CD14-positive monocyte (primary cell): ENCODE results near the gene CRIM1. TPM values are rescaled to one million over a fixed set of nuclear protein-coding genes. Genes with fewer than 3 reads are reported as not detected.

Experiments
- DNase-seq, 3 donors: peaks; one replicate each; pipeline ENCODE4 v3.0.0-alpha.2; 2011 to 2022
- H2AFZ ChIP-seq: 2 replicates; pipeline ENCODE4 v1.6.0; 2012; ENCODE audit warnings: mild to moderate bottlenecking, low read depth, low read length, inconsistent platforms; ENCODE audit not compliant: insufficient read depth, poor library complexity, severe bottlenecking
- H3K27ac ChIP-seq, 2 donors: 1 replicate in 1 of 2; 2 replicates in 1 of 2; pipeline ENCODE4 v1.5.1; 2012 to 2013; ENCODE audit warnings: low read length in 2 of 2, control low read depth in 1 of 2, inconsistent platforms in 1 of 2, low read depth in 1 of 2, mild to moderate bottlenecking in 1 of 2
- H3K27me3 ChIP-seq, 2 donors: one replicate each; pipeline versions ENCODE4 v1.6.0 to v1.6.1; 2011 to 2013; ENCODE audit warnings: low read length in 2 of 2; ENCODE audit not compliant: control insufficient read depth in 2 of 2, insufficient read depth in 2 of 2
- H3K36me3 ChIP-seq, 2 donors: replicated peaks in 1 of 2; 1 replicate in 1 of 2; 2 replicates in 1 of 2; pipeline versions ENCODE4 v1.5.1 to v1.6.1; 2012 to 2013; ENCODE audit warnings: low read length in 2 of 2, control low read depth in 1 of 2, inconsistent platforms in 1 of 2, mild to moderate bottlenecking in 1 of 2; ENCODE audit not compliant: insufficient read depth in 2 of 2, control insufficient read depth in 1 of 2
- H3K4me1 ChIP-seq, 2 donors: 1 replicate in 1 of 2; 2 replicates in 1 of 2; pipeline versions ENCODE4 v1.5.1 to v1.6.1; 2012 to 2013; ENCODE audit warnings: low read length in 2 of 2, control low read depth in 1 of 2, inconsistent platforms in 1 of 2, mild to moderate bottlenecking in 1 of 2, moderate library complexity in 1 of 2; ENCODE audit not compliant: insufficient read depth in 2 of 2, control insufficient read depth in 1 of 2
- H3K4me2 ChIP-seq: replicated peaks from 2 replicates; pipeline ENCODE3; 2012; ENCODE audit warnings: low read length, moderate library complexity, mild to moderate bottlenecking; ENCODE audit not compliant: poor library complexity, severe bottlenecking; ENCODE audit errors: extremely low read depth
- H3K4me3 ChIP-seq, 3 experiments: fragments of 200-600 bp in 1 of 3; sonication (generic) in 1 of 3; replicated peaks in 1 of 3; 1 replicate in 2 of 3; 2 replicates in 1 of 3; pipeline ENCODE4 v1.5.1; 2011 to 2013; ENCODE audit warnings: low read length in 3 of 3, mild to moderate bottlenecking in 3 of 3, control low read depth in 2 of 3, low read depth in 2 of 3, inconsistent platforms in 1 of 3, moderate library complexity in 1 of 3
- H3K79me2 ChIP-seq: 2 replicates; pipeline ENCODE4 v1.6.0; 2012; ENCODE audit warnings: mild to moderate bottlenecking, control low read depth, inconsistent platforms, low read length, moderate library complexity; ENCODE audit not compliant: insufficient read depth
- H3K9ac ChIP-seq: 2 replicates; pipeline ENCODE4 v1.6.0; 2017; ENCODE audit warnings: low read length, mild to moderate bottlenecking; ENCODE audit not compliant: insufficient read depth, poor library complexity, severe bottlenecking
- H3K9me3 ChIP-seq, 2 donors: replicated peaks in 1 of 2; 1 replicate in 1 of 2; 2 replicates in 1 of 2; pipeline versions ENCODE4 v1.5.1 to v1.6.1; 2012 to 2013; ENCODE audit warnings: low read length in 2 of 2, control low read depth in 1 of 2; ENCODE audit not compliant: control insufficient read depth in 1 of 2, insufficient read depth in 1 of 2
- H4K20me1 ChIP-seq: 2 replicates; pipeline ENCODE4 v1.6.0; 2012; ENCODE audit warnings: mild to moderate bottlenecking, low read length, control low read depth, moderate library complexity; ENCODE audit not compliant: insufficient read depth
- H3K27ac Mint-ChIP-seq, 7 donors: one replicate each; pipeline ENCODE4 v1.8.0; 2020; ENCODE audit warnings: mild to moderate bottlenecking in 7 of 7, mixed read lengths in 7 of 7, moderate library complexity in 6 of 7, inconsistent platforms in 2 of 7
- H3K27me3 Mint-ChIP-seq, 3 donors: one replicate each; pipeline ENCODE4 v1.8.0; 2021 to 2022; ENCODE audit warnings: low read depth in 3 of 3, mild to moderate bottlenecking in 3 of 3, mixed read lengths in 3 of 3, moderate library complexity in 3 of 3, inconsistent platforms in 1 of 3
- H3K36me3 Mint-ChIP-seq, 2 donors: one replicate each; pipeline ENCODE4 v1.8.0; 2020; ENCODE audit warnings: mixed read lengths in 2 of 2, inconsistent platforms in 1 of 2, mild to moderate bottlenecking in 1 of 2
- H3K4me1 Mint-ChIP-seq: one replicate; pipeline ENCODE4 v1.8.0; 2020; ENCODE audit warnings: mild to moderate bottlenecking, mixed read lengths
- H3K4me3 Mint-ChIP-seq, 2 donors: one replicate each; pipeline ENCODE4 v1.8.0; 2020; ENCODE audit warnings: mild to moderate bottlenecking in 2 of 2, mixed read lengths in 2 of 2, moderate library complexity in 1 of 2
- H3K9me3 Mint-ChIP-seq, 7 donors: one replicate each; pipeline ENCODE4 v1.8.0; 2020 to 2022; ENCODE audit warnings: mixed read lengths in 7 of 7, mild to moderate bottlenecking in 6 of 7, moderate library complexity in 6 of 7, inconsistent platforms in 2 of 7
- CTCF ChIP-seq: fragments of 200-600 bp; IDR thresholded peaks from one replicate; pipeline ENCODE4 v1.8.0; 2022; ENCODE audit warnings: antibody characterized with exemption, mild to moderate bottlenecking
- WGBS: methylation state at CpG from one replicate; pipeline ENCODE4 v1.1.5; 2013; ENCODE audit warnings: missing lambda C conversion rate; ENCODE audit not compliant: insufficient coverage; 5-methylcytosine and 5-hydroxymethylcytosine counted together
- intact Hi-C, 2 donors: fragments of 100-400 bp; cut with micrococcal nuclease; formaldehyde crosslinking; loops; one replicate each; pipeline versions ENCODE4 v1.15.0 to v1.15.1; 2023
- polyA plus RNA-seq, 3 donors: library from polyadenylated mRNA; depleted of rRNA in 1 of 3; unstranded in 2 of 3; stranded (reverse) in 1 of 3; fragments of 300-500 nt in 2 of 3; fragments of >200 nt in 1 of 3; fragmentation: Illumina TruSeq in 2 of 3; gene quantifications; 1 replicate in 2 of 3; 2 replicates in 1 of 3; pipeline ENCODE4 v1.2.3, GENCODE V29; 2012 to 2021

The CRIM1 gene
- polyA plus RNA-seq, 3 donors: 0.08 to 0.27 TPM; not detected in 1

DNA sequence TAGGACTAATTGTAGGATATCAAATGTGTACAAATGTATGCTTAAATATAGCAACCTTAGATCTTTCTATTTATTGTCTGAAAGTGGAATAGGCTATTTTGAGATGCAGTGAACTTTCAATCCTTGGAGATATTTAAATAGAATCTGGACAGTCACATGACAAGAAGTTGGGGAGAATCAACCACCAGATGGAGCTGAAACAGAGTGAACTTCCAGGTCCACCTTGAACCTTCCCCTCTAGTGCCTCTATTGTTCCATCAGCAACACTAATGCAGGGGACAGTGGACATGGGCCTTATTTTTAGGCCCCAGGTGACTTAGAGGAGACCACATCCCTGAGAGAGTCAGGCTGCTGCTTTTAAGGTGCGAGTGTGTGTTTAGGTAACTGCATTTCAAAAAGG lies 37.0 kb upstream of the CRIM1 start:
- no CpG with 5 or more reads among the region's 1 CpG for WGBS
- no peak for TF ChIP-seq CTCF
- H2AFZ ChIP-seq: no peak overlapping the region

DNA sequence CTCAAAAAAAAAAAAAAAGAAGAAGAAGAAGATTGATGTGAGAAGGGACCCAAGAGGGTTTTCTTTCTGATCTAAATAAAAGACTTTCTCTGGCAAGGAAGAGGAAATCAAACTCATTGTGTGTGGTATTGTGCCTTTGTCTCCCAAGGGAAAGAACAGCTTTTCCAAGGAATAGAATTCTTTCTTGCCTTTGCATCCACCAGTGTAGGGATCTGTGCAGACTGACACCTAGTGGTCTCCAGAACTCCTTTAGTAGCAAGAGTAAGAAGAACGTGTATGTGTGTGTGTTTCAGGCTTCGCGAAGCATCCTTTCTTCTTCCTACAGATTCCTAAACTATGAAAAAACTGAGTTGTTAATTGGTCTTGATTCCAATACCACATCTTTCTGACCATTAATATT lies 33.5 kb upstream of the CRIM1 start:
- no peaks in the 10 kb centered on the region for H3K79me2 ChIP-seq
- Mint-ChIP-seq H3K4me3 (no peak overlapping the region), H3K9me3 (peaks cover 0 to 3% (median 0%) of the 10 kb centered on the region in 7 donors), H3K4me1 (no peaks in the 10 kb centered on the region), H3K27me3 (peaks cover 2 to 9% (median 5%) of the 10 kb centered on the region in 3 donors), H3K27ac (no peak overlapping the region), H3K36me3 (no peaks in the 10 kb centered on the region)
- intact Hi-C loops: no loop called here
- no peaks in the 10 kb centered on the region for H3K4me1 ChIP-seq
- no peak for TF ChIP-seq CTCF
- no peaks in the 10 kb centered on the region for H4K20me1 ChIP-seq
- H3K36me3 ChIP-seq: no peaks in the 10 kb centered on the region
- no peak overlapping the region for H3K4me3 ChIP-seq
- H3K9ac ChIP-seq: no peak overlapping the region
- H3K27ac ChIP-seq: no peak overlapping the region
- no CpG with 5 or more reads among the region's 3 CpGs for WGBS
- no peak overlapping the region for H3K4me2 ChIP-seq
- no peaks in the 10 kb centered on the region for H3K9me3 ChIP-seq
- DNase-seq: no peak
- H3K27me3 ChIP-seq: no peaks in the 10 kb centered on the region
- H2AFZ ChIP-seq: no peak overlapping the region

More for the DNA sequence above, 37.0 kb upstream of the CRIM1 start:
- Mint-ChIP-seq H3K36me3 (no peaks in the 10 kb centered on the region), H3K4me1 (no peaks in the 10 kb centered on the region), H3K9me3 (peaks cover 2 to 10% (median 3%) of the 10 kb centered on the region in 7 donors), H3K4me3 (no peak overlapping the region), H3K27me3 (peaks cover 0 to 5% (median 4%) of the 10 kb centered on the region in 3 donors), H3K27ac (no peak overlapping the region)
- no peak overlapping the region for H3K9ac ChIP-seq
- H3K4me2 ChIP-seq: no peak overlapping the region
- H3K9me3 ChIP-seq: peaks cover 0 to 11% of the 10 kb centered on the region in 2 donors
- intact Hi-C loops: no loop called here
- H3K27me3 ChIP-seq: no peaks in the 10 kb centered on the region
- H3K79me2 ChIP-seq: no peaks in the 10 kb centered on the region
- H3K4me3 ChIP-seq: no peak overlapping the region
- H4K20me1 ChIP-seq: no peaks in the 10 kb centered on the region
- H3K36me3 ChIP-seq: no peaks in the 10 kb centered on the region
- DNase-seq: no peak
- H3K27ac ChIP-seq: no peak overlapping the region
- H3K4me1 ChIP-seq: no peaks in the 10 kb centered on the region
